Measurements from ENCODE around the gene TFIP11.

DNA sequence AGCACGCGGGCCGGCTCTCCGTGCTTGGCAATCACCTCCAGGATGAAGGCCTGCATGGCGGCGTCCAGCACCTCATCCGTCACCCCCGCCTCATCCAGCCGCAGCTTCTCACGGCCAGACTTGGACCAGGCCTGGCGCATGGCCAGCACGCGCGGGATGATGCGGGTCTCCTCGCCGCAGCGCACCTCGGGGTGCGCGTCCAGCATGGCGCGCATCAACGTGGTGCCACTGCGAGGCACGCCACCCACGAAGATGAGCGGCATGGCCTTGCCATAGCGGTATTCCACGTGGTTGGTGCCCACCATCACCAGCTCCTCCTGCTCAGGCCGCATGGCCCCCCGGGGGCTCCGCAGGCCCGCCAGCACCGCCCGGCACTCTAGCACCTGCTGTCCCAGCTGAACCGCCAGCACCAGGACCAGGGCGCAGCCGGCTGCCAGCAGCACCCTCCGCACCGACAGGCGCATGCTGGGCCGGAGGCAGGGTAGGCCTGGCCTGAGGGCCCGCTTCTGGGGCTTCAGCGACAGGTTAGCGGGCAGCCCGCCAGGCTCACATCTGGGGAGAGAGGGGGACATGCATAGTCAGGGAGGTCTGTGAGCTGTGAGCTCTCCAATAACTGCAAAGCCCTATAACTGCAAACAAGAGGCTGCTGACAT, 29.0 kb upstream of the TFIP11 start:
- TF ChIP-seq CTCF (IDR thresholded peaks at IDR 0.05), result no peak
- no peak for TF ChIP-seq POLR2A (IDR thresholded peaks at IDR 0.05)

Data from adrenal gland (tissue), 5 donors.